ENCODE measurements around the gene GPR143.

DNA sequence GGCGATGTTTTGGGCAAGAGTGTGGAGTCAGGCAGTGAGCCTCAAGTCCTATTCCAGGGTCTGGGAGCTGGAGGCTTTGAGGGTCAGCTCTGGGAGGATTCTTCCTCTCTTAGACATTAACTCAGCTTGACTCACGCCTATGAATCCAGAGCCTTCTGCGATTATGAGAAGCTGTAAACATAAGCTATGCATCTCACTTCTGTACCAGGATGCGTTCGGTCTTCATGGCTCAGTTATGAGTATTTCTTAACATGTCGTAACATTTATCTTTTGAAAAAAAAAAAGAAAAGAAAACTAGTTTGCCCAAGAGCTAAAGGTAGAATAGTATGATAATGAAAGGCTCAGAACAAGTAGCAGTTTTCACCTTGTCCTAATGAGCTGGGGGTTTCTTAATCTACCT, 25.2 kb upstream of the GPR143 start:
- TF ChIP-seq SMAD1 (IDR thresholded peaks at IDR 0.05; ENCODE audit: low read depth, low read length, partially characterized antibody) = no peak
- TF ChIP-seq, protein P1, sequence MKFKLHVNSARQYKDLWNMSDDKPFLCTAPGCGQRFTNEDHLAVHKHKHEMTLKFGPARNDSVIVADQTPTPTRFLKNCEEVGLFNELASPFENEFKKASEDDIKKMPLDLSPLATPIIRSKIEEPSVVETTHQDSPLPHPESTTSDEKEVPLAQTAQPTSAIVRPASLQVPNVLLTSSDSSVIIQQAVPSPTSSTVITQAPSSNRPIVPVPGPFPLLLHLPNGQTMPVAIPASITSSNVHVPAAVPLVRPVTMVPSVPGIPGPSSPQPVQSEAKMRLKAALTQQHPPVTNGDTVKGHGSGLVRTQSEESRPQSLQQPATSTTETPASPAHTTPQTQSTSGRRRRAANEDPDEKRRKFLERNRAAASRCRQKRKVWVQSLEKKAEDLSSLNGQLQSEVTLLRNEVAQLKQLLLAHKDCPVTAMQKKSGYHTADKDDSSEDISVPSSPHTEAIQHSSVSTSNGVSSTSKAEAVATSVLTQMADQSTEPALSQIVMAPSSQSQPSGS (CRISPR knock-in tag; IDR thresholded peaks at IDR 0.05) = no peak
- TF ChIP-seq POLR2AphosphoS5 (IDR thresholded peaks at IDR 0.05; ENCODE audit: control insufficient read depth, insufficient read depth, low read depth, low read length) = no peak
- TF ChIP-seq, protein P2, sequence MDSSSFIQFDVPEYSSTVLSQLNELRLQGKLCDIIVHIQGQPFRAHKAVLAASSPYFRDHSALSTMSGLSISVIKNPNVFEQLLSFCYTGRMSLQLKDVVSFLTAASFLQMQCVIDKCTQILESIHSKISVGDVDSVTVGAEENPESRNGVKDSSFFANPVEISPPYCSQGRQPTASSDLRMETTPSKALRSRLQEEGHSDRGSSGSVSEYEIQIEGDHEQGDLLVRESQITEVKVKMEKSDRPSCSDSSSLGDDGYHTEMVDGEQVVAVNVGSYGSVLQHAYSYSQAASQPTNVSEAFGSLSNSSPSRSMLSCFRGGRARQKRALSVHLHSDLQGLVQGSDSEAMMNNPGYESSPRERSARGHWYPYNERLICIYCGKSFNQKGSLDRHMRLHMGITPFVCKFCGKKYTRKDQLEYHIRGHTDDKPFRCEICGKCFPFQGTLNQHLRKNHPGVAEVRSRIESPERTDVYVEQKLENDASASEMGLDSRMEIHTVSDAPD (CRISPR knock-in tag; IDR thresholded peaks at IDR 0.05) = no peak
- TF ChIP-seq DDX20 (tag; IDR thresholded peaks at IDR 0.05; ENCODE audit: low read depth) = no peak
- no peak for TF ChIP-seq MYNN (IDR thresholded peaks at IDR 0.05)
- TF ChIP-seq MYNN (CRISPR knock-in tag; IDR thresholded peaks at IDR 0.05) = no peak
- no peak for TF ChIP-seq MIER1 (IDR thresholded peaks at IDR 0.05; ENCODE audit: low read depth)
- no peak for TF ChIP-seq ZNF830 (CRISPR knock-in tag; IDR thresholded peaks at IDR 0.05)
- no peak for TF ChIP-seq SP1 (CRISPR knock-in tag; IDR thresholded peaks at IDR 0.05)
